Endothelial cell of umbilical vein (primary cell): ENCODE results near the gene RPP25.

Experiments
- CTCF ChIP-seq, 2 donors: IDR thresholded peaks; 1 replicate in 1 of 2; 2 replicates in 1 of 2; pipeline ENCODE4 v1.5.1; 2011; ENCODE audit warnings: low read length in 2 of 2, mild to moderate bottlenecking in 2 of 2, moderate library complexity in 2 of 2, control low read depth in 1 of 2, inconsistent platforms in 1 of 2, low read depth in 1 of 2; ENCODE audit not compliant: insufficient read depth in 1 of 2; ENCODE audit errors: extremely low read depth in 1 of 2
- EZH2 ChIP-seq: IDR thresholded peaks from 2 replicates; pipeline ENCODE4 v1.6.1; 2012; ENCODE audit warnings: borderline replicate concordance, low read depth, mild to moderate bottlenecking, moderate library complexity, low read length, inconsistent platforms; ENCODE audit not compliant: severe bottlenecking
- FOS ChIP-seq: IDR thresholded peaks from 2 replicates; pipeline ENCODE4 v1.6.1; 2011; ENCODE audit warnings: mild to moderate bottlenecking, low read length, moderate library complexity, borderline replicate concordance; ENCODE audit not compliant: insufficient read depth
- GATA2 ChIP-seq: IDR thresholded peaks from 2 replicates; pipeline ENCODE4 v1.7.0; 2011; ENCODE audit warnings: low read depth, mild to moderate bottlenecking, moderate library complexity, mixed read lengths, low read length; ENCODE audit not compliant: insufficient read length, insufficient read depth
- JUN ChIP-seq: IDR thresholded peaks from 2 replicates; pipeline ENCODE4 v1.6.1; 2011; ENCODE audit warnings: borderline replicate concordance, low read depth; ENCODE audit not compliant: insufficient read length, insufficient read depth
- MYC ChIP-seq: IDR thresholded peaks from one replicate; pipeline ENCODE4 v1.6.1; 2011; ENCODE audit warnings: mild to moderate bottlenecking, low read depth, low read length
- POLR2A ChIP-seq: IDR thresholded peaks from 2 replicates; pipeline ENCODE4 v1.6.1; 2012; ENCODE audit warnings: low read depth, mild to moderate bottlenecking, control low read depth, low read length
- POLR2AphosphoS5 ChIP-seq: IDR thresholded peaks from 2 replicates; pipeline ENCODE4 v1.6.1; 2012; ENCODE audit warnings: low read depth, mild to moderate bottlenecking, control low read depth, low read length, moderate library complexity; ENCODE audit not compliant: insufficient read depth

GRCh38 chr15:74956648-74957475, at the start of gene RPP25:
- TF ChIP-seq POLR2A: peak; percentile 80
- no peak for TF ChIP-seq CTCF (IDR thresholded peaks at IDR 0.05; ENCODE audit: extremely low read depth in 1 of 2, insufficient read depth in 1 of 2, low read depth in 1 of 2, low read length in 2 of 2)
- no peak for TF ChIP-seq JUN
- TF ChIP-seq MYC: no peak
- no peak for TF ChIP-seq EZH2
- no peak for TF ChIP-seq GATA2
- TF ChIP-seq POLR2AphosphoS5: peak; percentile 82
- TF ChIP-seq FOS: no peak
